Measurements from ENCODE around the gene PLEKHG7.

Gene PLEKHG7

DNA sequence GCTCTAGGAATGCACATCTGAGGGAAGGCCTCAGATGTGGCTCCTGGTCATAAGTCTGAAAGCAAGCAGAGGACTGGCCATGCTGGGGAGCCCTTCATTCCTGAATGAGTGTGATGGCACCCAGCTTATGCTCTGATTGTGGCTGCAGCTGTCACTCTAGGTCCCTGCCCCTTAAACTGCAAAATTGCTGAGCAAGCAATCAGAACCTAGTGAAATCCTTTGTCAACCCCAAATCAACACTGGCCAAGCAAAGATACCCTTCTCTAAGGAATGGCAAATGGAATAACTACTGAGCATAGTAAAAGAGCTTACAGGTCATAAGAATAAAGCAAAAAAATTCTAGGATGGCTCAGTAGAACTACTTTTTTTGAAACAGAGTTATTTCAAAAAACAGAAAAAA is 4.3 kb upstream of the PLEKHG7 start:
- Histone ChIP-seq H3K4me3 (ENCODE audit: low read depth, low read length) (no peak overlapping the region), H3K9me3 (no peaks in the 10 kb centered on the region), H3K36me3 (no peaks in the 10 kb centered on the region), H3K27me3 (no peaks in the 10 kb centered on the region), H3K4me1 (no peaks in the 10 kb centered on the region)
- TF ChIP-seq, protein P1, sequence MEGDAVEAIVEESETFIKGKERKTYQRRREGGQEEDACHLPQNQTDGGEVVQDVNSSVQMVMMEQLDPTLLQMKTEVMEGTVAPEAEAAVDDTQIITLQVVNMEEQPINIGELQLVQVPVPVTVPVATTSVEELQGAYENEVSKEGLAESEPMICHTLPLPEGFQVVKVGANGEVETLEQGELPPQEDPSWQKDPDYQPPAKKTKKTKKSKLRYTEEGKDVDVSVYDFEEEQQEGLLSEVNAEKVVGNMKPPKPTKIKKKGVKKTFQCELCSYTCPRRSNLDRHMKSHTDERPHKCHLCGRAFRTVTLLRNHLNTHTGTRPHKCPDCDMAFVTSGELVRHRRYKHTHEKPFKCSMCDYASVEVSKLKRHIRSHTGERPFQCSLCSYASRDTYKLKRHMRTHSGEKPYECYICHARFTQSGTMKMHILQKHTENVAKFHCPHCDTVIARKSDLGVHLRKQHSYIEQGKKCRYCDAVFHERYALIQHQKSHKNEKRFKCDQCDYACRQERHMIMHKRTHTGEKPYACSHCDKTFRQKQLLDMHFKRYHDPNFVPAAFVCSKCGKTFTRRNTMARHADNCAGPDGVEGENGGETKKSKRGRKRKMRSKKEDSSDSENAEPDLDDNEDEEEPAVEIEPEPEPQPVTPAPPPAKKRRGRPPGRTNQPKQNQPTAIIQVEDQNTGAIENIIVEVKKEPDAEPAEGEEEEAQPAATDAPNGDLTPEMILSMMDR (IDR thresholded peaks at IDR 0.05; ENCODE audit: low read depth, low read length), result no peak
- DNase-seq, result no peak

DNA sequence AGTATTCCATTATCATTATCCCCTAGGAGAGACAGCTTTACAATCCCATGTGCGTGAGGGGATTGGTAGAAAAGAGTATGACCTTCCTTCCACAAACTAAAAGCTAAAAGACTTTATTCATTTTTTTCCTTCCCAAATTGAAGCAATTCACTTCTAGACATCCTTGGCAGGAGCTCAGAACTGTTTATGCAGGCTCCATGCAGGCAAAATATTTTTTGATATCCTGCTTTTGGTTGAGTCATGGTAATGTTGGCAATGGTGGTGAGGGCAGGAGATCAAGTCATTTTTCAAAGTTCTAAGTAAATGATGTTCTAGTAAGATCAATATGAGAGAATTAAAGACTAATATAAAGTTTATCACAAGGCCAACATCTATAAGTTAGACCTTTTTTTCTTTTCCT is 1.3 kb upstream of the PLEKHG7 start:
- H3K9me3 ChIP-seq, result no peaks in the 10 kb centered on the region
- H3K4me1 ChIP-seq, result no peaks in the 10 kb centered on the region
- H3K36me3 ChIP-seq, result no peaks in the 10 kb centered on the region
- TF ChIP-seq, protein P1 (IDR thresholded peaks at IDR 0.05; ENCODE audit: low read depth, low read length), result no peak
- no peak for DNase-seq
- peaks cover 4% of the 10 kb centered on the region; the same call in 1 of the 2 replicates for H3K27me3 ChIP-seq
- H3K4me3 ChIP-seq (ENCODE audit: low read depth, low read length), result no peak overlapping the region

DNA sequence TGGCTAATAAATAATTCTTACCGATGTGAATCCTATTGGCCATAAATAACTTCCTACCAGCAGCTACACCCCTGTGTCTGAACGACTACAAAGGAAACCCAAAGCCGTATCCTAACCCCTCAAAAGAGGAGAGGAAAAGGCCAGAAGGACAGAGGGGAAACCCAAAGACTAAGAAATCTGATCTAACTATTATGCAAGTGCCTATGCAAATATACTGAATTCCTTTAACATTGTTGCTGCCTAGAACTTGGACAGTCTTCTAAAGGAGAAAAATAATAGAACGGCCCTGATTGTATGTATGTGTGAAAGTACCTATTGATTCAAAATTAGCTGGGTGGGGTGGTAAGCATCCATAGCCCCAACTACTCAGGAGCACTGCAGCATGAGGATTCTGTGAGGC is 997 bp downstream of the PLEKHG7 start:
- TF ChIP-seq, protein P1 (IDR thresholded peaks at IDR 0.05; ENCODE audit: low read depth, low read length), result no peak
- Histone ChIP-seq H3K9me3 (no peaks in the 10 kb centered on the region), H3K36me3 (no peaks in the 10 kb centered on the region), H3K27me3 (peaks cover 4% of the 10 kb centered on the region; the same call in 1 of the 2 replicates), H3K4me3 (ENCODE audit: low read depth, low read length) (no peak overlapping the region), H3K4me1 (no peaks in the 10 kb centered on the region)
- DNase-seq, result no peak

DNA sequence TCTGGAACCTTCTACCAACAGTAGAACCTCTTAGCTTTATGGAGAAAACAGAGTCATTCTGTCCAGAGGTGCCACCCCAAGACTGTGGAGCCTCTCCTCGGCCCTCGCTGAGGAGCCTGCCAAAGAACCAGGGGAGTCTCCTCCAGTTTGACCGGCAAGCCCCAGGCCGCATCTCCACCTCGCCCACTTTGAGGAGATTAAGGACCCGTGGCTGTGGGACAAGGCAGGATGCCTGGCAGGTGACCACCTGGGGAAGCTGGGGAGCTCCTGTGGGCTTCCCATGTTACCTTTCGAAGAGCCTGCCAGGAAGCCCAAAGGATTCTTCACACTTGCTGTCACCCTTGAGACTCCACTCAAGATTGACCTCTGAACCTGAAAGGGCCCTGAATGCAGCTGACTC is 3.8 kb downstream of the PLEKHG7 start:
- no peaks in the 10 kb centered on the region for H3K9me3 ChIP-seq
- H3K4me3 ChIP-seq (ENCODE audit: low read depth, low read length), result no peak overlapping the region
- TF ChIP-seq, protein P1 (IDR thresholded peaks at IDR 0.05; ENCODE audit: low read depth, low read length), result no peak
- H3K36me3 ChIP-seq, result no peaks in the 10 kb centered on the region
- H3K27me3 ChIP-seq, result peaks cover 4% of the 10 kb centered on the region; the same call in 1 of the 2 replicates
- no peaks in the 10 kb centered on the region for H3K4me1 ChIP-seq
- DNase-seq, result no peak

DNA sequence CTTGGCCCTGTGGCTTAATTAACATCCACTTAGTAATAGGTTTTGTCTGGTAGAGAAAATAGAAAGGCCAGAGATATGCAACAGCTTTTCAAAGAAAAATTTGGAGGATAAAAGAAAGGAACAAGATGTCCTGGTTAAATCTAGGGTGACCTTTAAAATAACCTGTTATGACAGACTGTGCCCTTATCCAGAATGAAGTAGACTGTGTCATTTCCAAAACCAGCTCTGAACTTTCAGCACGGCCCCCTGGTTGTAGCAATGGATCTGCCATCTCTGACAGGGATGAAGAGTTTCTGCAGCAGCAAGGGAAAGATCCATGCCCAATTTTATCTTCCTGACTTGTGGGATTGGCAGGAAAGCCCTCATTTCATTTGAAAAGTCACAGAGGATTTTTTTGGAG is 5.1 kb downstream of the PLEKHG7 start:
- Histone ChIP-seq H3K36me3 (no peaks in the 10 kb centered on the region), H3K4me3 (ENCODE audit: low read depth, low read length) (no peak overlapping the region), H3K4me1 (no peaks in the 10 kb centered on the region), H3K27me3 (peaks cover 4% of the 10 kb centered on the region; the same call in 1 of the 2 replicates), H3K9me3 (no peaks in the 10 kb centered on the region)
- TF ChIP-seq, protein P1 (IDR thresholded peaks at IDR 0.05; ENCODE audit: low read depth, low read length), result no peak
- no peak for DNase-seq

DNA sequence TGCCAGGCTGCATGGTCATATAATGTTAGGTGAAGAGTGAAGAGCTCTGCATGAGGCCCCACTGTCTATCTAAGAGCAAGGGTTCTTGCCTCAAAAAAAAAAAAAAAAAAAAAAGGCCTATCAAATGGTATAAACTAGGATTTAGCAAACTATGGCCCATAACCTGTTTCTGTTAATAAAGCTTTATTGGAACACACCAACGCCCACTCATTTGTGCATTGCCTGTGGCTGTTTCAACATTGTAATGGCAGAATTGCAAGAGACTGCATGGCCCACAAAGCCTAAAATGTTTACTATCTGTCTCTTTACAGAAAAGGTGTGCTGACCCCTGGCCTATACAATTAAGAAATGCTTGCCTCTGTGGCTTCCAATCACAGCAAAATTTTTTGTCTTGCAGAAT is 12.8 kb downstream of the PLEKHG7 start:
- Histone ChIP-seq H3K4me1 (no peaks in the 10 kb centered on the region), H3K9me3 (no peaks in the 10 kb centered on the region; the same call in 1 of the 2 replicates), H3K4me3 (ENCODE audit: low read depth, low read length) (no peak overlapping the region), H3K27me3 (no peaks in the 10 kb centered on the region), H3K36me3 (no peaks in the 10 kb centered on the region)
- no peak for DNase-seq
- TF ChIP-seq, protein P1 (IDR thresholded peaks at IDR 0.05; ENCODE audit: low read depth, low read length), result no peak

Measured in BE2C (cell line).